HFF-Myc (cell line): ENCODE data around the gene RSBN1L.

Source experiments
- DNase-seq: peaks from one replicate; pipeline ENCODE4 v3.0.0-alpha.2; 2011; ENCODE audit warnings: low read depth; ENCODE audit errors: extremely low read depth
- H3K4me3 ChIP-seq: replicated peaks from 2 replicates; pipeline ENCODE4 v1.5.1; 2011; ENCODE audit warnings: low read depth, mild to moderate bottlenecking, control low read depth, low read length
- TF ChIP-seq, protein P1 (sequence below): IDR thresholded peaks from 2 replicates; pipeline ENCODE4 v1.5.1; 2012; ENCODE audit warnings: mild to moderate bottlenecking, low read depth, low read length, control low read depth; ENCODE audit errors: missing control alignments

The RSBN1L gene

DNA sequence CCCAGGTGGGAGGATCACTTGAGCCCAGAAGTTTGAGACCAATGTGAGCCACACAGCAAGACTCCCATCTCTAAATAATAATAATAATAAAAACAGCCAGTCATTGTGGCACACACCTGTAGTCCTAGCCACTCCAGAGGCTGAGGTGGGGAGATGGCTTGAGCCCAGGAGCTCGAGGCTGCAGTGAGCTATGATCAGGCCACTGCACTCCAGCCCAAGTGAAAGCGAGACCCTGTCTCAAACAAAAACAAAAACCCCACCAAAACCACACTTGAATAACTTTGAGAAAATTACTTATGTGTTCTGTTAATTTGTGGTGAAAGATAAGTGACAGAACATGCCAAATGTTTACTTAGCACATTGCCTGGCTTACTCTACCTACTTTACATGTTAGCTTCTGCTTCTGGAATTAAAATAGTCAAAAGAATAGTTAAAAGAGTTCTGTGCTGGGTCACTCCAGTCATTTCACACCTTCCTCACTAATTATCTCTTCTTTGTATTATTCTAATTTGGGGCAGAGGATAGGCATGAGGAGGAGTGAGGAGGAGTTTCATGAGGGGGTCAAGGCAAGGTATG, 92.2 kb downstream of the RSBN1L start:
- TF ChIP-seq, protein P1, sequence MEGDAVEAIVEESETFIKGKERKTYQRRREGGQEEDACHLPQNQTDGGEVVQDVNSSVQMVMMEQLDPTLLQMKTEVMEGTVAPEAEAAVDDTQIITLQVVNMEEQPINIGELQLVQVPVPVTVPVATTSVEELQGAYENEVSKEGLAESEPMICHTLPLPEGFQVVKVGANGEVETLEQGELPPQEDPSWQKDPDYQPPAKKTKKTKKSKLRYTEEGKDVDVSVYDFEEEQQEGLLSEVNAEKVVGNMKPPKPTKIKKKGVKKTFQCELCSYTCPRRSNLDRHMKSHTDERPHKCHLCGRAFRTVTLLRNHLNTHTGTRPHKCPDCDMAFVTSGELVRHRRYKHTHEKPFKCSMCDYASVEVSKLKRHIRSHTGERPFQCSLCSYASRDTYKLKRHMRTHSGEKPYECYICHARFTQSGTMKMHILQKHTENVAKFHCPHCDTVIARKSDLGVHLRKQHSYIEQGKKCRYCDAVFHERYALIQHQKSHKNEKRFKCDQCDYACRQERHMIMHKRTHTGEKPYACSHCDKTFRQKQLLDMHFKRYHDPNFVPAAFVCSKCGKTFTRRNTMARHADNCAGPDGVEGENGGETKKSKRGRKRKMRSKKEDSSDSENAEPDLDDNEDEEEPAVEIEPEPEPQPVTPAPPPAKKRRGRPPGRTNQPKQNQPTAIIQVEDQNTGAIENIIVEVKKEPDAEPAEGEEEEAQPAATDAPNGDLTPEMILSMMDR: no peak
- DNase-seq: no peak
- H3K4me3 ChIP-seq: no peak overlapping the region

DNA sequence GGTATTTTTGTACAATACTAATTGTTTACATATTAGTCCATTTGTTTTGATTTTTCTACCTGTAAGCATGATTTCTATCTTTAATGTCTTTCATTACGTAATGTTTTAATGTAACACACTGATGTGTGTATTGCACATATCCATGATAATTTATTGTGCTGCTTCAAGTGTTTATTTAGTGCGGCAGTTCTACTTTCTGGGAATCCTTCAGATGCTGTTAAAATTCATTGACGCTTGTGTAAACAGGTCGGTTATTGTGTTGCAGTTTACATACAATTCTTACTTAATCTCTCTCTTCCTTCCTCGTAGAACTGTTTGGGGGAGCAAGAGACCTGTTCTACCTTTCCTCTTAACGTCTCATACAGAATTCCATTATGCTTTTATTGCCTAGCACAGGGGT, 95.1 kb downstream of the RSBN1L start:
- DNase-seq: no peak
- H3K4me3 ChIP-seq: no peak overlapping the region
- TF ChIP-seq, protein P1: no peak

DNA sequence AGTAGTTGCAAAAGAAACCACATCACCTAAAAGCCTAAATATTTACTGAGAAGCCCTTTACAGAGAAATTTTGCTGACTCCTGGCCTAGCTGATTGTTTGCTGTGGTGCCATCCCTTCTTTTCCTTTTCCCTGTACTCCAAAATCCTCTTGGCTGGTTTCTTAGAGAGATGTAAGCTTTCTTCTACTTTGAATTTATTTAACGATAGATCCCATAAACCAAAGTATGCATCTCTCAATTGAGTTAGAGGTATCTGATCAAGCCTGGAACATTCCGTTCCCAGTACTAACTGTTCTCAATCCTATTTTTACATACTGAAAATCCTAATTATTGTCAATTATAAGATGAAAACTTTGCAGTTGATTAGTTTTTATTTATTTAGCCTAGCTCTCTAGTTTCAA, 95.7 kb downstream of the RSBN1L start:
- no peak overlapping the region for H3K4me3 ChIP-seq
- DNase-seq: no peak
- TF ChIP-seq, protein P1: no peak

DNA sequence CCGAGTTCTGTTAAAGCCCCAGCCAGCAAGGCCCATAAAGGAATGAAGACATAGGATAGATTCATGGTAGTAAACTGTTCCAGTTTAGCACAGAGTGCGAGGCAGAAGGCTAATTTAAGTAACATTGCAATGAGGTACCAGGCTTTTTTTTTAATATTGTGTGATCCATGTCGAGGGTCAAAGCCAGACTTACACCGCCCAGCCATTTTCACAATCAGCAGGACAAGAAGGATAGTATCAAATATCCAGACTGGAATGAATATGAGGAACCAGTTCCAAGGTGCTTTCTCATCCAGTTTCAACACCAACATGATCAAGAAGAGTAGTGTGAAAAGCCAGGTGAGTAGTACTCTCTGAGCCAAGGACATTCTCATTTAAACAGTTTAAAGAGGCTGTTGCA, 97.7 kb downstream of the RSBN1L start:
- TF ChIP-seq, protein P1: no peak
- H3K4me3 ChIP-seq: no peak overlapping the region
- no peak for DNase-seq

DNA sequence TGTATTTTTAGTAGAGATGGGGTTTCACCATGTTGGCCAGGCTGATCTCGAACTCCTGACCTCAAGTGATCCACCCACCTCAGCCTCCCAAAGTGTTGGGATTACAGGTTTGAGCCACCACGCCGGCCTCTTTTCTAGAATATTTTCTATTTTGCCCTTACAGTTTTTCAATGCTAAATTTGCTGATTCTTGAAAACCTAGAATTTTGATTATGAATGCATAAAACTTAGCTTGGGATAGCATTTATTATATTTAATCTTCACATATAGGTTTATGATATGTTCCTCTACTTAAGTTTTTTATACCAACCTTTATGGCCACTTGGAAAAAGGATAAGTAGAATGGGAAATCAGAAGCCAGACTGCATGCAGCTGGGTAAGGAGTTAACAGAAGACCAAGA, 99.8 kb downstream of the RSBN1L start:
- no peak overlapping the region for H3K4me3 ChIP-seq
- TF ChIP-seq, protein P1: no peak
- DNase-seq: no peak

DNA sequence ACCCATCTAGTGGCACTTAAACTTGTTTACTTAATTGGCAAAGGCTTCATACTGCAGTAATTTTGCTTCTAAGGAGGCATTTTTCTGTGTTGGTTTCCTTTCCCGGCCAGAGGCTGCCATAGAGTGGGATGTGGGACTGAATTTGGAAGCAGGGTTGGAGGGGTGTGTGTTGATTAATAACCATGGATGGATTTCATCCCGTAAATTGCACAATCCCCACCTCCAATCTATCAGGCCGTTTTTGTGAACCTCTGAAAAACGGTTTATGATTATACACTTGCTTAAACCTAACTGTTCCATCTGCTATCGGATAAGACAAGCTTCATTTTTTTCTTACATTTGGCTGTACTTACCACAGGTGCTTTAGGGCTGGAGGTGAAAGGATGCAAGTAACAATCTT, 100.7 kb downstream of the RSBN1L start:
- TF ChIP-seq, protein P1: no peak
- no peak for DNase-seq

DNA sequence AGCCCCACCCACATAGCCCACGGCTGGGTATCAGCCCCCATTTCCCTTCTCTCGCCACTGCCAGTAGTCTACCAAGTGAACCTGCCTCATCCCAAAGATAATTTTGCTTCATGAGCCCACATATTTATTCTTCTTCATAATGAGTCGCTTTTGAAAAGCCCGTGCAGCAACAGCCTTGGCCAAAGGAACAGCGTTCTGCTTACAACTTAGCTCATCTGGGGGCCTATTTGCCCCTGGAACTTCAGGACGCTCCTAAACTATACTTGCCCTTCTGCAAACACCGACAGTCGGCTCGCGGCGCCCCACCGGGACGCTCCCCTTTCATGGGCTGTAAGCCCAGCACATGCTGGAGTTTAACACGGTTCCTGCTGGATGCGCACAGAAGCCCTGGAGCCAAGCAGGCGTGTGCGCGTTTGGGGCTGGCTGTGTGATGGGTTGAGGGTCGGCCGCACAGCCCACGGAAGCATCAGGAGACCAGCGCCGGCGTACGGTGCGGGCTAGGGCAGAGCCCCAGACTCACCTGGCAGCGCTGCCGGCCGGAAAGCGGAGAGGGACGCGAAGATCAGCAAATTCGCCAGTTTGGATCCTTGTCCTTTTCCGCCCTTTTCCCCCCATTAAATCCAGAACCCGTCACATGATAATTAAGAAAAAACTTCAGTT, 101.6 kb downstream of the RSBN1L start:
- TF ChIP-seq, protein P1: no peak
- peak overlapping the region; percentile 95 for H3K4me3 ChIP-seq
- DNase-seq: no peak

More for the DNA sequence above, 100.7 kb downstream of the RSBN1L start:
- H3K4me3 ChIP-seq: peak overlapping the region; percentile 95
